PC-3 (cell line): ENCODE data around the gene SLTM. TPM values are rescaled to one million over a fixed set of nuclear protein-coding genes. Genes with fewer than 3 reads are reported as not detected.

Experiments used
- ATAC-seq: fragments of 200-7000 bp; cut with Tn5 transposase; 2 replicates; pipeline ENCODE4 v1.9.1; 2020; ENCODE audit warnings: mild to moderate bottlenecking, moderate library complexity
- BruUV-seq: library from RNA; stranded (reverse); fragments of 400-500 nt; replicated peaks from 2 replicates; lab custom pipeline; 2021; lab: Mats Ljungman, UMichigan
- CTCF ChIA-PET: fragments of 300-600 bp; sonication (Branson Sonifier 250); formaldehyde crosslinking; loops from one replicate; lab custom pipeline; 2022; ENCODE audit warnings: antibody characterized with exemption; lab: Charles Lee
- POLR2A ChIA-PET: fragments of 300-600 bp; sonication (Branson Sonifier 250); formaldehyde crosslinking; loops from one replicate; lab custom pipeline; 2022; ENCODE audit warnings: antibody characterized with exemption; ENCODE audit not compliant: unreplicated experiment; lab: Charles Lee
- DNase-seq: peaks from one replicate; pipeline ENCODE4 v3.0.0-alpha.2; 2015
- H2AFZ ChIP-seq: fragments of 300-600 bp; sonication (generic); 2 replicates; pipeline ENCODE4 v1.6.0; 2016; ENCODE audit warnings: antibody characterized with exemption, low read length
- H3F3A ChIP-seq: fragments of 300-600 bp; sonication (generic); one replicate; pipeline ENCODE4 v1.6.0; 2017; ENCODE audit warnings: antibody characterized with exemption, low read length, control low read depth, mild to moderate bottlenecking; ENCODE audit not compliant: unreplicated experiment
- H3K27ac ChIP-seq: fragments of 300-600 bp; sonication (generic); 2 replicates; pipeline ENCODE4 v1.5.1; 2016; ENCODE audit warnings: mild to moderate bottlenecking, low read length
- H3K27me3 ChIP-seq: fragments of 300-600 bp; sonication (generic); 2 replicates; pipeline ENCODE4 v1.6.1; 2016; ENCODE audit warnings: low read length, mixed read lengths
- H3K36me3 ChIP-seq: fragments of 300-600 bp; sonication (generic); 2 replicates; pipeline ENCODE4 v1.6.1; 2016; ENCODE audit warnings: low read depth, mixed run types, low read length, mixed read lengths
- H3K4me1 ChIP-seq: fragments of 300-600 bp; sonication (generic); 2 replicates; pipeline ENCODE4 v1.5.1; 2016; ENCODE audit warnings: low read length; ENCODE audit not compliant: insufficient read depth
- H3K4me2 ChIP-seq: fragments of 300-600 bp; sonication (generic); 2 replicates; pipeline ENCODE4 v1.6.0; 2016; ENCODE audit warnings: low read length
- H3K4me3 ChIP-seq: fragments of 300-600 bp; sonication (generic); 2 replicates; pipeline ENCODE4 v1.5.1; 2016; ENCODE audit warnings: mild to moderate bottlenecking, low read length, mixed read lengths
- H3K79me2 ChIP-seq: fragments of 300-600 bp; sonication (generic); 2 replicates; pipeline ENCODE4 v1.6.1; 2017; ENCODE audit warnings: low read length, mixed read lengths
- H3K9ac ChIP-seq: fragments of 300-600 bp; sonication (generic); 2 replicates; pipeline ENCODE4 v1.6.0; 2016; ENCODE audit warnings: mild to moderate bottlenecking, low read length
- H3K9me2 ChIP-seq: fragments of 300-600 bp; sonication (generic); replicated peaks from 2 replicates; pipeline ENCODE4 v1.6.1; 2016; ENCODE audit warnings: mixed run types, low read length, mixed read lengths
- H3K9me3 ChIP-seq: fragments of 300-600 bp; sonication (generic); 2 replicates; pipeline ENCODE4 v1.6.1; 2016; ENCODE audit warnings: low read length, mixed read lengths
- H4K20me1 ChIP-seq: fragments of 300-600 bp; sonication (generic); 2 replicates; pipeline ENCODE4 v1.6.1; 2016; ENCODE audit warnings: low read length, mixed read lengths
- CTCF ChIP-seq: fragments of 300-600 bp; sonication (generic); conservative IDR thresholded peaks from 2 replicates; pipeline ENCODE4 v1.5.1; 2017; ENCODE audit warnings: antibody characterized with exemption, low read depth, mild to moderate bottlenecking, low read length
- EZH2 ChIP-seq: fragments of 300-600 bp; sonication (generic); IDR thresholded peaks from one replicate; pipeline ENCODE4 v1.6.1; 2017; ENCODE audit warnings: antibody characterized with exemption, mild to moderate bottlenecking, low read length; ENCODE audit not compliant: unreplicated experiment
- EZH2phosphoT487 ChIP-seq: fragments of 300-600 bp; sonication (generic); IDR thresholded peaks from 2 replicates; pipeline ENCODE4 v1.6.1; 2018; ENCODE audit warnings: mild to moderate bottlenecking, antibody characterized with exemption, low read length, borderline replicate concordance
- intact Hi-C: fragments of 100-400 bp; cut with micrococcal nuclease; formaldehyde crosslinking; loops from 2 replicates; pipeline ENCODE4 v1.9.0; 2023
- total RNA-seq: library from RNA; depleted of rRNA; stranded (reverse); fragments of >200 nt; gene quantifications from 2 replicates; pipeline ENCODE4 v1.2.3, GENCODE V29; 2014

Gene SLTM
- total RNA-seq, 1 experiment from 2014 or later: 103 TPM

DNA sequence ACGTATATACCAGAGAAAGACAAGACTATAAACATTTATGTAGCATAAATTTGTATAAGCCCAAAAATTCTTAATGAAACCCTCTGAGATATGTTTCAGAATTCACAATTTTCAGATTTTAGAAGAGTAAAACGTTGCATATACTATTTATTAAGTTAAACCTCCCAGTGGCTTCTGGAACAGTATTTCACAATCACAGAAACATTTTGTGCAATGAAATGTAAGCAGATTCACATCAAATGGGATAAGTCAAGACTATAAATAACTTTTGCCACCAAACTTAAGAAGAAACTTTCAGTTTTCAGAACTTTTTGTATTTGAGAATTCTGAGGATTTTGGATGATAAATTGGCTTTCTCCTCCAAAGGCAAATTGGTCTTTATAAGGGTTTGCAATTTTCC is 9.2 kb downstream of the SLTM start:
- no peaks in the 10 kb centered on the region for H3K9me2 ChIP-seq
- H3K27me3 ChIP-seq: no peaks in the 10 kb centered on the region
- ATAC-seq (no peak), DNase-seq (no peak)
- no peak overlapping the region for H3K4me3 ChIP-seq
- no peak for TF ChIP-seq EZH2
- TF ChIP-seq CTCF: no peak
- TF ChIP-seq EZH2phosphoT487: no peak
- H3K9me3 ChIP-seq: no peaks in the 10 kb centered on the region
- H3K36me3 ChIP-seq: peaks cover 30% of the 10 kb centered on the region
- H3K4me1 ChIP-seq: no peaks in the 10 kb centered on the region
- ChIA-PET CTCF (no interaction called here), POLR2A (no interaction called here)
- no peak overlapping the region for H3K9ac ChIP-seq
- no peak overlapping the region for H2AFZ ChIP-seq
- no peaks in the 10 kb centered on the region for H4K20me1 ChIP-seq
- no peak overlapping the region for H3K27ac ChIP-seq
- H3K4me2 ChIP-seq: no peak overlapping the region
- peaks cover 88% of the 10 kb centered on the region for H3K79me2 ChIP-seq
- no TSS peak for BruUV-seq
- H3F3A ChIP-seq: no peaks in the 10 kb centered on the region
- intact Hi-C loops: no loop called here

DNA sequence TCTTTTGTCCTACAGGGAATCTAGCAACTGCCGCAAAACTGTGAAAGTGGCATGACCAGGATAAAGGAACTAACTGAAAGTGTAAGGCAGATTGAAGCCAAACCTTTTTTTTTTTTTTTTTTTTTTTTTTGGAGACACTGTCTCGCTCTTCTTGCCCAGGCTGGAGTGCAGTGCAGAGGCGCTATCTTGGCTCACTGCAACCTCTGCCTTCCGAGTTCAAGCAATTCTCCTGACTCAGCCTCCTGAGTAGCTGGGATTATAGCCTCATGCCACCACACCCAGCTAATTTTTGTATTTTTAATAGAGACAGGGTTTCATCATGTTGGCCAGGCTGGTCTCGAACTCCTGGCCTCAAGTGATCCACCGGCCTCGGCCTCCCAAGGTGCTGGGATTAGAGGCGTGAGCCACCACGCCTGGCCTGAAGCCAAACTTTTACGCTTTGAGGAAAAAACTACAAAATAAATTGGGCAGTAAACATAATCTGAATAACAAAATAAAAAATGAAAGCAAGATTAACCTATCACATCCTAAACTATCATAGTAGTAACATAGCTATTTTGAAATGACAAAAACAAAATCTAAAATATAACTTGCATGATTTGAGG is 9.7 kb downstream of the SLTM start:
- Histone ChIP-seq H3K4me2 (no peak overlapping the region), H2AFZ (no peak overlapping the region), H3K9me2 (no peaks in the 10 kb centered on the region), H3K27me3 (no peaks in the 10 kb centered on the region), H3K9ac (no peak overlapping the region), H3K9me3 (no peaks in the 10 kb centered on the region), H4K20me1 (no peaks in the 10 kb centered on the region), H3F3A (no peaks in the 10 kb centered on the region), H3K4me1 (no peaks in the 10 kb centered on the region), H3K79me2 (peaks cover 88% of the 10 kb centered on the region), H3K27ac (no peak overlapping the region), H3K4me3 (no peak overlapping the region), H3K36me3 (peaks cover 26% of the 10 kb centered on the region)
- BruUV-seq: no TSS peak
- intact Hi-C loops: no loop called here
- POLR2A ChIA-PET: no interaction called here
- CTCF ChIA-PET: no interaction called here
- no peak for DNase-seq
- TF ChIP-seq CTCF (no peak), EZH2 (no peak), EZH2phosphoT487 (no peak)
- no peak for ATAC-seq

GRCh38 chr15:58923284-58923683 is 10.2 kb downstream of the SLTM start:
- Histone ChIP-seq H3K4me1 (no peaks in the 10 kb centered on the region), H3K9me3 (no peaks in the 10 kb centered on the region), H3F3A (no peaks in the 10 kb centered on the region), H3K79me2 (peaks cover 88% of the 10 kb centered on the region), H3K4me2 (no peak overlapping the region), H4K20me1 (no peaks in the 10 kb centered on the region), H3K27ac (no peak overlapping the region), H3K27me3 (no peaks in the 10 kb centered on the region), H3K9ac (no peak overlapping the region), H3K4me3 (no peak overlapping the region), H3K9me2 (no peaks in the 10 kb centered on the region), H2AFZ (no peak overlapping the region), H3K36me3 (peaks cover 21% of the 10 kb centered on the region)
- intact Hi-C loops: no loop called here
- no peak for TF ChIP-seq CTCF
- TF ChIP-seq EZH2: no peak
- no peak for TF ChIP-seq EZH2phosphoT487
- DNase-seq (no peak), ATAC-seq (no peak)
- ChIA-PET POLR2A (no interaction called here), CTCF (no interaction called here)
- no TSS peak for BruUV-seq
